Heart left ventricle (tissue), 13 donors: ENCODE results near the gene PKD2L1.

Experiments
- CTCF ChIP-seq, 12 donors: fragments of 200-600 bp; sonication (generic) in 4 of 12; IDR thresholded peaks; one replicate each; pipeline versions ENCODE4 v1.5.0 to v1.8.0; 2018 to 2022; ENCODE audit warnings: antibody characterized with exemption in 12 of 12, mild to moderate bottlenecking in 5 of 12
- POLR2A ChIP-seq, 2 donors: fragments of 450-650 bp; IDR thresholded peaks; one replicate each; pipeline ENCODE4 v1.6.1; 2017; ENCODE audit warnings: antibody characterized with exemption in 2 of 2, mild to moderate bottlenecking in 2 of 2, moderate library complexity in 2 of 2
- donor health status: ischemic (EF 13 %, LVEDD 7.1; RV severe dilation, severe dysfunction).
- donor health status: DM: no; HTN: yes; CAD: no.
- donor health status: DM: no; HTN: no; CAD: no.
- donor health status: ischemic (EF 25% LVEDD 6.9; RV normal size, moderate dysfunction).
- donor health status: ischemic (EF 25% LVEDD 5.7; RV mildly dilated, moderate dysfunction).
- donor health status: ischemic (EF 35%, LVEDD 5.7; RV mildly dilated, moderate dysfunction).
- donor health status: nonischemic (EF 11% LVEDD 7.7; RV severe dilation, severe dysfunction).
- donor health status: DM: yes; HTN: yes; CAD: no.
- donor health status: PGD.
- donor health status: ischemic (EF 29% LVEDD 5.4; RV normal size, mild dysfunction).
- donor health status: nonischemic (EF 23%, LVEDD 6.1; RV moderate dilation, normal function).

GRCh38 chr10:100371482-100372027 lies 41.5 kb upstream of the PKD2L1 start:
- TF ChIP-seq CTCF (IDR thresholded peaks at IDR 0.05) (no peak), POLR2A (IDR thresholded peaks at IDR 0.05) (no peak)
